B cell (primary cell): ENCODE data around the gene SLCO3A1.

Source experiments
- CTCF ChIP-seq: fragments of 200-600 bp; IDR thresholded peaks from one replicate; pipeline ENCODE4 v1.8.0; 2022; ENCODE audit warnings: antibody characterized with exemption, mild to moderate bottlenecking
- EZH2 ChIP-seq: IDR thresholded peaks from 2 replicates; pipeline ENCODE4 v1.6.1; 2012; ENCODE audit warnings: borderline replicate concordance, low read depth, mild to moderate bottlenecking, moderate library complexity, low read length; ENCODE audit not compliant: insufficient read depth, poor library complexity, severe bottlenecking

- no peak for TF ChIP-seq CTCF
- TF ChIP-seq EZH2, result no peak
These were observed 147.2 kb downstream of the SLCO3A1 start for GRCh38 chr15:92000709-92001108.
